ENCODE results near the gene SNX30.

DNA sequence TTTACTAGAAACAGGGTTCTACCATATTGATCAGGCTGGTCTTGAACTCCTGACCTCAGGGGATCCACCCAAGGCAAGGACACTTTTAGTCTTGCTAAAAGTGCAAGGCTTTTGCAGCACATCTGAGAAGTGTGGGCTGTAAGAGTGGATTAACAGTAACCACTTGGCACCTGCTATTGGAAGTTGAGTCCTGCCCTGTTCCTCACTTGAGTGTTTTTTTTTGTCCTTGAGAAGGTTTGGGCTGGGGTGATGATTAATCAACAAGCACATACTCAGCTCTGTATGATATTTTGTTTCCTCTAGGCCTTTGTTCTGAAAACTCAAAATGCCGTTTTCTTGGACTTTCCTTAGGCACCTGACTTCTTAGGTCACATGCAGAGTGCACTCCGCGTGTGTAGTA, 37.4 kb downstream of the SNX30 start:
- TF ChIP-seq, protein P1, sequence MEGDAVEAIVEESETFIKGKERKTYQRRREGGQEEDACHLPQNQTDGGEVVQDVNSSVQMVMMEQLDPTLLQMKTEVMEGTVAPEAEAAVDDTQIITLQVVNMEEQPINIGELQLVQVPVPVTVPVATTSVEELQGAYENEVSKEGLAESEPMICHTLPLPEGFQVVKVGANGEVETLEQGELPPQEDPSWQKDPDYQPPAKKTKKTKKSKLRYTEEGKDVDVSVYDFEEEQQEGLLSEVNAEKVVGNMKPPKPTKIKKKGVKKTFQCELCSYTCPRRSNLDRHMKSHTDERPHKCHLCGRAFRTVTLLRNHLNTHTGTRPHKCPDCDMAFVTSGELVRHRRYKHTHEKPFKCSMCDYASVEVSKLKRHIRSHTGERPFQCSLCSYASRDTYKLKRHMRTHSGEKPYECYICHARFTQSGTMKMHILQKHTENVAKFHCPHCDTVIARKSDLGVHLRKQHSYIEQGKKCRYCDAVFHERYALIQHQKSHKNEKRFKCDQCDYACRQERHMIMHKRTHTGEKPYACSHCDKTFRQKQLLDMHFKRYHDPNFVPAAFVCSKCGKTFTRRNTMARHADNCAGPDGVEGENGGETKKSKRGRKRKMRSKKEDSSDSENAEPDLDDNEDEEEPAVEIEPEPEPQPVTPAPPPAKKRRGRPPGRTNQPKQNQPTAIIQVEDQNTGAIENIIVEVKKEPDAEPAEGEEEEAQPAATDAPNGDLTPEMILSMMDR (IDR thresholded peaks at IDR 0.05): no peak
- no peak for TF ChIP-seq POLR2A (IDR thresholded peaks at IDR 0.05)
- no peak for TF ChIP-seq POLR2AphosphoS5 (IDR thresholded peaks at IDR 0.05)

Data from gastroesophageal sphincter (tissue), 3 donors.